IPS-20b (cell line): Measurements from ENCODE around the gene NNT.
"Not testable (repeated sequence)": the region's sequence is repeated elsewhere in the genome, so short reads cannot be mapped to it uniquely, and the experiment has no call there.

Source experiments
- H3K27ac ChIP-seq: one replicate; pipeline ENCODE4 v1.5.1; 2013; ENCODE audit warnings: low read length
- H3K27me3 ChIP-seq: 2 replicates; pipeline ENCODE4 v1.6.1; 2013; ENCODE audit warnings: mild to moderate bottlenecking, low read length, inconsistent platforms; ENCODE audit not compliant: insufficient read depth
- H3K36me3 ChIP-seq: 2 replicates; pipeline ENCODE4 v1.6.1; 2013; ENCODE audit warnings: low read depth, mild to moderate bottlenecking, inconsistent platforms, low read length, moderate library complexity; ENCODE audit not compliant: insufficient read depth
- H3K4me1 ChIP-seq: 2 replicates; pipeline ENCODE4 v1.6.1; 2013; ENCODE audit warnings: mild to moderate bottlenecking, control low read depth, inconsistent platforms, low read length, moderate library complexity; ENCODE audit not compliant: insufficient read depth
- H3K4me3 ChIP-seq: 2 replicates; pipeline ENCODE4 v1.5.1; 2013; ENCODE audit warnings: mild to moderate bottlenecking, low read length, inconsistent platforms
- H3K9ac ChIP-seq: 2 replicates; pipeline ENCODE4 v1.6.1; 2013; ENCODE audit warnings: low read depth, mild to moderate bottlenecking, inconsistent platforms, low read length, moderate library complexity
- H3K9me3 ChIP-seq: 2 replicates; pipeline ENCODE4 v1.6.1; 2013; ENCODE audit warnings: mild to moderate bottlenecking, low read depth, low read length, inconsistent platforms; ENCODE audit not compliant: insufficient read depth

Gene NNT

DNA sequence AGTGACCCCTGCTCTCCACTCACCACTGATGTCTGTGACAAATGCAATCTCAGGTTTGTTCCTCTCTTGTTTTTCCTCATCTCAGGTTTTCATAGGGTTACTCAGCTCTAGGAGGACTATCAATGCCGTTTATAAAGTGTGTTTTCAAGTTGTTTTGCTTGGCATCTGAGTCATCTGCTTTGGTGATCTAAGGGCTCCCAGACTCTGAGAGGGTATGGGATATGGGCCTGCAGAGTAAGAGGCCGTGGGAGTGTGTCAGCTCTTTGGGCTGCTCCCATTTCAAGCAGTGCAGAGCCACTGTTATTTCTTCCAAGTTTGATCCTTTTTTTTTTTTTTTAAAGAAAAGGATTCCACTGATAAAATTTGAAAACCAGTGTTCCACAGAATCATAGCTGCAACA lies 46.3 kb downstream of the NNT start:
- H3K27me3 ChIP-seq: no peaks in the 10 kb centered on the region

DNA sequence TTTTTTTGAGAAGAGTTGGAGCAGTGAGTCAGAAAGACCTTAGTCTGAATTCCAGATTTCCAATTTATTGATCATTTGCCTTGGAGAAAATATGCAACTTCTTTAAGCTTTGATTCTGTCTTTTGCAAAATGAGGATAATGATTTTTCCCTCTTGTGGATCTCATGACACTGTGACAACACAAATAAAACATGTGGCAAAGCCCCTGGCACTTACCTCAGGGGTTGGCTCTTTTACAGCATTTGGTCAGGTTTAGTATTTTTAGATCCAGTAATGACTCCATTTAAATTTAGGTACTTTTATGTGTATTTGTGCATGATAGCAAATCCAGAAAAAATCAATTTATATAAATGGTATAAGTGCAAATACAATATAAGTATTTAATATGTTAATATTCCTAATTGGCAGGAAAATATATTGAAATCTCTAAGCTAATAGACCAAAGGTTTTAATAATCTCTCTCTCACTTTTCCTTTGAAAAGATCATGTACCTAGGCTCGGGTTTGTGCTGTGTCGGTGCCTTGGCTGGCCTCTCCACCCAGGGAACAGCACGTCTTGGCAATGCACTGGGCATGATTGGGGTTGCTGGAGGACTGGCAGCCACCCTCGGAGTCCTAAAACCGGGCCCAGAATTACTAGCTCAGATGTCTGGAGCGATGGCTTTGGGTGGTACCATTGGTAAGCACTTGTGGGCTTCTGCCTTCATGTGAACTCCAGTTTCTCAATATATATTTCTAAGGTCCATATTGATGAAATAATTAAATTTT lies 49.7 kb downstream of the NNT start:
- H3K9ac ChIP-seq: no peak overlapping the region
- no peaks in the 10 kb centered on the region for H3K4me1 ChIP-seq
- no peaks in the 10 kb centered on the region for H3K27me3 ChIP-seq
- H3K9me3 ChIP-seq: no peaks in the 10 kb centered on the region
- H3K4me3 ChIP-seq: no peak overlapping the region
- peaks cover 17% of the 10 kb centered on the region for H3K36me3 ChIP-seq
- H3K27ac ChIP-seq: no peak overlapping the region

More for the DNA sequence above, 46.3 kb downstream of the NNT start:
- H3K4me1 ChIP-seq: no peaks in the 10 kb centered on the region
- H3K27ac ChIP-seq: no peak overlapping the region
- H3K4me3 ChIP-seq: no peak overlapping the region
- no peaks in the 10 kb centered on the region for H3K9me3 ChIP-seq
- peaks cover 17% of the 10 kb centered on the region for H3K36me3 ChIP-seq
- no peak overlapping the region for H3K9ac ChIP-seq

DNA sequence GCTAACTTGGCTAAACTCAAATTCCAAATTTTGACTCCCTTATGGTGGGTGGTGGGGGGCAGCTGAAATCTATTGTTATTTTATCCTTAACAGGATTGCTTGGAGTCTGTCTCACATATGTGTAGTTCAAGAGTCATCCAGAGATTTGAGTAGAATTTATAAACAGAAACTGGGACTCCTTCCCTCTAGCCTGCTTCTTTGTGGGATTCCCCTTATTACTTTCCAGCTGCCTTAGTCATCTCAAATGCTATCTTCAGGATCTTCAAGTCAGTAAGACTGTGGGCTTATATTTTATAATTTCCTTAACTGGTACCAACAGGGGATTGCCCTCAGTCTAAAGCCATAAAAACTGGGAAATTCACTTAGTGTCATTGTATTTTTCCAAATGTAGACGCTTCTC lies 55.5 kb downstream of the NNT start:
- Histone ChIP-seq H3K27me3 (no peaks in the 10 kb centered on the region), H3K4me1 (no peaks in the 10 kb centered on the region), H3K27ac (no peak overlapping the region), H3K4me3 (no peak overlapping the region), H3K9ac (no peak overlapping the region), H3K9me3 (no peaks in the 10 kb centered on the region), H3K36me3 (peaks cover 4% of the 10 kb centered on the region; the same call in 1 of the 2 replicates)

DNA sequence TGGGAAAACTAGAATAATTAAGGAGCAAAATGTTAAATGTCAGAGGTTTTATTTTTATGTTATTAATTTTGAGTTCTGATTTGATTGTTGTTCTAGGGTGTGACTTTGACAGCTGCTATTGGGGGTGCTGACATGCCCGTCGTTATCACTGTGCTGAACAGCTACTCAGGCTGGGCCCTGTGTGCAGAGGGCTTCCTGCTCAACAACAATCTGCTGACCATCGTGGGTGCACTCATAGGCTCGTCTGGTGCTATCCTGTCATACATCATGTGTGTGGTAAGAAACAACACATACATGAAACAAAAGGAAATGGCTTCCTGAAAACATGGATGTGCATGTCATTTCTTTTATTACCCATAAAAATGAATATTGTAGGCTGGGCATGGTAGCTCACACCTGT lies 56.1 kb downstream of the NNT start:
- H3K36me3 ChIP-seq: peaks cover 4% of the 10 kb centered on the region; the same call in 1 of the 2 replicates
- no peak overlapping the region for H3K9ac ChIP-seq
- no peaks in the 10 kb centered on the region for H3K4me1 ChIP-seq
- H3K27ac ChIP-seq: no peak overlapping the region
- no peaks in the 10 kb centered on the region for H3K9me3 ChIP-seq
- H3K27me3 ChIP-seq: no peaks in the 10 kb centered on the region
- H3K4me3 ChIP-seq: no peak overlapping the region

DNA sequence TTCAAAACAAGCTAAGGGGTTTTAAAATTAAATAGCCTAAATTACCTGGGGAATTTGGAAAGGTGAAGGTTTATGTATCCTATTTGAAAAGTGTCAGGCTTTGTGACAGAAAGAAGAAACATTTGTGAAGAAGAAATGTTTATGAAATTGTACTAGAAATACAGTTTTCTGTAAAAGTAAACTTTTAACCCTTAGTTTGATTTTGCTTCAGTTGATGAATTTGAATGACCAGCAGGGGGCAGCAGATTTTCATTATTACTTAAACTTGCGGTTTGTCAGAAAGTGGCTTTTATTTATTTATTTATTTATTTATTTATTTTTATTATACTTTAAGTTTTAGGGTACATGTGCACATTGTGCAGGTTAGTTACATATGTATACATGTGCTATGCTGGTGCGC lies 58.1 kb downstream of the NNT start:
- Histone ChIP-seq H3K36me3 (peaks cover 4% of the 10 kb centered on the region; the same call in 1 of the 2 replicates), H3K4me3 (no peak overlapping the region), H3K27me3 (no peaks in the 10 kb centered on the region), H3K9ac (no peak overlapping the region), H3K27ac (no peak overlapping the region), H3K4me1 (no peaks in the 10 kb centered on the region), H3K9me3 (no peaks in the 10 kb centered on the region)

DNA sequence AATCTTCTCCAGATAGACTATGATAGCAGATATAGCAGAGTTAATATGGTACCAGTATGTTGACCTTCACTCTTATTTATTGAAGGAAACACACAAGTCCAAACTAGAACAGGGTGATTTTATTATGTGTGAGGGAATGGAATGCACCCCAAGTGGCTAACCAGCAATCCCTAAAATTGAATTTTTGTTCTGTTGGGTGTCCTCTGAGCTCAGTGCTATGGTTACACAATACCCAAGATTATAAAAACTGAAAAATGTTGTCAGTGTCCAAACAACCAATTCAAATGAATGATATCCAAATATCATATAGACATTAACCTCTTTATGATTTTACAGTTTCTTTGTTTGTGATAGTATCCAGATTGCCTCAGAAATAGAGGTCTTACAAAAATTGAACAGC lies 60.9 kb downstream of the NNT start:
- Histone ChIP-seq H3K36me3 (0 out of 2 replicates have a peak, but pooled peaks cover 4% of the 10 kb centered on the region), H3K27me3 (no peaks in the 10 kb centered on the region), H3K27ac (no peak overlapping the region), H3K4me3 (no peak overlapping the region), H3K9me3 (no peaks in the 10 kb centered on the region), H3K4me1 (no peaks in the 10 kb centered on the region), H3K9ac (no peak overlapping the region)

DNA sequence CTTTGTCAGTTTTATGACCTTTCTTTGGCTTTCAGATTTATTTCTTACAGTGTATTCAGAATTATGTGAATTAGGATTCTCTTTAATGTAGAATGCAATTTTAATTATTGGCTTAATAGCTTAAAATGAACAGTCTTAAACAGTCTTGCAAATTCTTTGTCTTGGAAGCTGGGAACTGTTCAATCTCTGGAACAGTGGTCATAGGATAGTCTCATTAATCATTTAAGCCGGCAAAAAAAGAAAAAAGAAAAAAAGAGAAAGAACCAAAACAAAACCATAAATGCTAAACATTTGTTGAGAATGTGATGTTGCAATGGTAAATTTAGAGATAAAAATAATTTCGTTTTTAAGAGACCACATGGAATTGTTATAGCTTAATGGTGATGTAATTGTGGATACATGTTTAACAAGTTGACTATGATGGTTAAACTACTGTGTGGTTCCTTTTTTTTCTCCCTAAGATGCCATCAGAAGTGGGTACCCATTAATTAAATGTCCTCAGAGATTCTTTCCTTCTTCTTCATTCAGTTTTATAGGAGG lies 61.6 kb downstream of the NNT start:
- Histone ChIP-seq H3K4me1 (no peaks in the 10 kb centered on the region), H3K27me3 (no peaks in the 10 kb centered on the region), H3K4me3 (no peak overlapping the region), H3K9me3 (no peaks in the 10 kb centered on the region), H3K9ac (no peak overlapping the region), H3K27ac (no peak overlapping the region), H3K36me3 (no peaks in the 10 kb centered on the region)

DNA sequence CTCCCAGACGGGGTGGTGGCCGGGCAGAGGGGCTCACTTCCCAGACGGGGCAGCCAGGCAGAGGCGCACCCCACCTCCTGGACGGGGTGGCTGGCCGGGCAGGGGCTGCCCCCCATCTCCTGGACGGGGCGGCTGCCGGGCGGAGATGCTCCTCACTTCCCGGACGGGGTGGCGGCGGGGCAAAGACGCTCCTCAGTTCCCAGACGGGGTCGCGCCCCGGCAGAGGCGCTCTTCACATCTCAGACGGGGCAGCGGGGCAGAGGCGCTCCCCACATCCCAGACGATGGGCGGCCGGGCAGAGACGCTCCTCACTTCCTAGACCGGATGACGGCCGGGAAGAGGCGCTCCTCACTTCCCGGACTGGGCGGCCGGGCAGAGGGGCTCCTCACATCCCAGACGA lies 62.8 kb downstream of the NNT start:
- not testable (repeated sequence) for H3K27me3 ChIP-seq, H3K27ac ChIP-seq, H3K4me1 ChIP-seq, H3K9ac ChIP-seq, H3K4me3 ChIP-seq, H3K9me3 ChIP-seq, H3K36me3 ChIP-seq

DNA sequence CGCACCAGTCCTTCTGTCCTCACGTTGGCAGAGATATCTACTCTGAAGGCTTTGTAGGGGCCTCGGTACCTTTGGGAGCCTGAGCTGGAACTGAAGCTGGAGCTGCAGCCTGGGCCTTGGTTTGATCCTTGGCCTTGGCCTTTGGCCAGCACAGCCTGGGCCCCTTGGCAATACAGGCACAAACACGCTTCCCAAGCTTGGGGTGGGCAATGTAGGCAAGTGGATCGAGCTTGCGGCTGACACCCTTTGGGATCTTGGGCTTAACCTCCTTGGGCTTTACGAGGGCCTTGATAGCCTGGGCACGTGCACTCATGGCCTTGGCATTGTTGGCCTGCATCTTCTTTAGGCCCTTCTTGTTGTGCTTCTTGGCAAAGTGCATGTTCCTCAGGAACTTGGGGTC lies 63.7 kb downstream of the NNT start:
- not testable (repeated sequence) for H3K27me3 ChIP-seq, H3K27ac ChIP-seq, H3K4me3 ChIP-seq, H3K9ac ChIP-seq, H3K9me3 ChIP-seq, H3K4me1 ChIP-seq, H3K36me3 ChIP-seq

DNA sequence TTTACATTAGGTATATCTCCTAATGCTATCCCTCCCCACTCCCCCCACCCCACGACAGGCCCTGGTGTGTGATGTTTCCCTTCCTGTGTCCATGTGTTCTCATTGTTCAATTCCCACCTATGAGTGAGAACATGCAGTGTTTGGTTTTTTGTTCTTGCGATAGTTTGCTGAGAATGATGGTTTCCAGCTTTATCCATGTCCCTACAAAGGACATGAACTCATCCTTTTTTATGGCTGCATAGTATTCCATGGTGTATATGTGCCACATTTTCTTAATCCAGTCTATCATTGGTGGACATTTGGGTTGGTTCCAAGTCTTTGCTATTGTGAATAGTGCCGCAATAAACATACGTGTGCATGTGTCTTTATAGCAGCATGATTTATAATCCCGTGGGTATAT lies 64.4 kb downstream of the NNT start:
- not testable (repeated sequence) for H3K27ac ChIP-seq, H3K4me1 ChIP-seq, H3K4me3 ChIP-seq, H3K9ac ChIP-seq, H3K27me3 ChIP-seq, H3K9me3 ChIP-seq, H3K36me3 ChIP-seq

DNA sequence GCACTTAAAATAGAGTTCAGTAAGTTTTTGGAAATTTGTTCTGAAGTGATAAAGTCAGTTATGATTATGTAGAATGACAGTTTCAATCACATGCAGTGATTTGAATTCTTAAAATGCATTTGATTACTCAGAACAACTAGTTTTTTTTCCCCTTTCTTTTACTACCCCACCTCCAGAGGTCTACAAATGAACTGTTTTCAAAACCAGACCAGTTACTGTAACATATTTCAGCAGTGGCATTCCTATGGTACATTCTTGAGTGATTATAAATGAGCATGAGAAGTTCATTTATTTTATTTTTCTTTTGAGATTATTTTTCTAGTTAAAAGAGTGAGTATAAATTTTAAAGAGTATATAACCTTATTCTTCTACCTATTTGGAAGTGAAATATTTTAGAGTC lies 71.6 kb downstream of the NNT start:
- Histone ChIP-seq H3K9ac (no peak overlapping the region), H3K9me3 (no peaks in the 10 kb centered on the region), H3K27me3 (no peaks in the 10 kb centered on the region), H3K27ac (no peak overlapping the region), H3K4me1 (no peaks in the 10 kb centered on the region), H3K4me3 (no peak overlapping the region), H3K36me3 (no peaks in the 10 kb centered on the region; the same call in 1 of the 2 replicates)

DNA sequence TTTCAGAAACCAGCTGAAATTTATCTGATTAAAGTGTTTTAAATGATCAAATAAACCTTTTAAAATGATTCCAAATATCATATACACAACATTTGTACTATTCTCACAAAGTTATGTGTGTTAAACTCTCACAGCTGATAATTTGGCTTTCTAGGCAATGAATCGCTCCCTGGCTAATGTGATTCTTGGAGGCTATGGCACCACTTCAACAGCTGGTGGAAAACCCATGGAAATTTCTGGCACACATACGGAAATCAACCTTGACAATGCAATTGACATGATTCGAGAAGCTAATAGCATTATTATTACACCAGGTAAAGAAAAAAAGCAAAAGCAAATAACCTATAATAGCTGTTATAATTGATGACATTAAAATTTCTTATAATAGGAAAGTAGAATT lies 72.4 kb downstream of the NNT start:
- Histone ChIP-seq H3K27ac (no peak overlapping the region), H3K4me3 (no peak overlapping the region), H3K36me3 (no peaks in the 10 kb centered on the region; the same call in 1 of the 2 replicates), H3K9me3 (no peaks in the 10 kb centered on the region), H3K9ac (no peak overlapping the region), H3K4me1 (no peaks in the 10 kb centered on the region), H3K27me3 (no peaks in the 10 kb centered on the region)
